Measurements from ENCODE around the gene EIF2B2.

- TF ChIP-seq CTCF (IDR thresholded peaks at IDR 0.05) (no peak), POLR2AphosphoS5 (IDR thresholded peaks at IDR 0.05) (no peak), POLR2A (IDR thresholded peaks at IDR 0.05) (no peak)
Measured at GRCh38 chr14:74953686-74954085, 49.0 kb upstream of the EIF2B2 start.

All from gastroesophageal sphincter (tissue), 3 donors.